GM23338 (cell line): ENCODE measurements around the gene CCDC54.

Experiments used
- CTCF ChIP-seq, 2 experiments: fragments of 200-600 bp in 1 of 2; sonication (generic) in 1 of 2; conservative IDR thresholded peaks; 2 replicates each; pipeline versions ENCODE4 v1.5.1 to v1.6.1; 2016 to 2017; ENCODE audit warnings: antibody characterized with exemption in 2 of 2, low read depth in 2 of 2, mild to moderate bottlenecking in 2 of 2, moderate library complexity in 1 of 2
- EZH2 ChIP-seq: fragments of 200-600 bp; sonication (generic); IDR thresholded peaks from one replicate; pipeline ENCODE4 v1.8.0; 2017; ENCODE audit warnings: antibody characterized with exemption, mild to moderate bottlenecking, low read depth; ENCODE audit not compliant: unreplicated experiment

GRCh38 chr3:107372506-107372905, 4.7 kb upstream of the CCDC54 start:
- no peak for TF ChIP-seq EZH2
- no peak for TF ChIP-seq CTCF (conservative IDR thresholded peaks at IDR 0.05; ENCODE audit: low read depth in 2 of 2)
